Panc1 (cell line): ENCODE measurements around the gene MMD2. TPM values are rescaled to one million over a fixed set of nuclear protein-coding genes. Genes with fewer than 3 reads are reported as not detected.

Experiments used
- ATAC-seq: fragments of 200-7000 bp; cut with Tn5 transposase; 2 replicates; pipeline ENCODE4 v1.9.1; 2020; ENCODE audit warnings: mild to moderate bottlenecking, moderate library complexity
- BruUV-seq: library from RNA; stranded (reverse); fragments of 400-500 nt; replicated peaks from 2 replicates; lab custom pipeline; 2021; lab: Mats Ljungman, UMichigan
- CTCF ChIA-PET: fragments of 300-600 bp; sonication (Branson Sonifier 250); formaldehyde crosslinking; loops from one replicate; lab custom pipeline; 2022; ENCODE audit warnings: antibody characterized with exemption; lab: Charles Lee
- POLR2A ChIA-PET: fragments of 300-600 bp; sonication (Branson Sonifier 250); formaldehyde crosslinking; loops from one replicate; lab custom pipeline; 2022; ENCODE audit warnings: antibody characterized with exemption; lab: Charles Lee
- DNase-seq: peaks from one replicate; pipeline ENCODE4 v3.0.0-alpha.2; 2010; ENCODE audit warnings: low read depth, low spot score
- H3K27ac ChIP-seq: 2 replicates; pipeline ENCODE4 v1.5.1; 2011; ENCODE audit warnings: mild to moderate bottlenecking, low read length, inconsistent platforms
- H3K27me3 ChIP-seq: fragments of 200-500 bp; sonication (Bioruptor generic); 2 replicates; pipeline ENCODE4 v1.6.0; 2014; ENCODE audit warnings: low read length, inconsistent platforms; ENCODE audit not compliant: control insufficient read depth, insufficient read depth
- H3K36me3 ChIP-seq: fragments of 200-500 bp; sonication (Bioruptor generic); 2 replicates; pipeline ENCODE4 v1.5.1; 2014; ENCODE audit warnings: inconsistent platforms, mild to moderate bottlenecking, low read length, moderate library complexity; ENCODE audit not compliant: control insufficient read depth, insufficient read depth
- H3K4me1 ChIP-seq: 2 replicates; pipeline ENCODE4 v1.5.1; 2011; ENCODE audit warnings: inconsistent platforms, mild to moderate bottlenecking, low read length, moderate library complexity; ENCODE audit not compliant: control insufficient read depth, insufficient read depth
- H3K4me3 ChIP-seq, 2 experiments: 2 replicates each; pipeline ENCODE4 v1.5.1; 2011 to 2012; ENCODE audit warnings: low read depth in 2 of 2, low read length in 2 of 2, mild to moderate bottlenecking in 2 of 2, inconsistent platforms in 1 of 2, moderate library complexity in 1 of 2
- H3K9me3 ChIP-seq: fragments of 200-500 bp; sonication (Bioruptor generic); 2 replicates; pipeline ENCODE4 v1.5.1; 2014; ENCODE audit warnings: low read depth, mild to moderate bottlenecking, inconsistent platforms, low read length, moderate library complexity; ENCODE audit not compliant: control insufficient read depth, insufficient read depth
- POLR2AphosphoS5 ChIP-seq: IDR thresholded peaks from 2 replicates; pipeline ENCODE4 v1.6.1; 2012; ENCODE audit warnings: mild to moderate bottlenecking, low read depth, low read length, moderate library complexity
- REST ChIP-seq, 2 experiments: IDR thresholded peaks; 2 replicates each; pipeline ENCODE4 v1.6.1; 2011 to 2012; ENCODE audit warnings: low read depth in 2 of 2, control low read depth in 1 of 2, low read length in 1 of 2, mild to moderate bottlenecking in 1 of 2, moderate library complexity in 1 of 2; ENCODE audit not compliant: insufficient read depth in 1 of 2
- SIN3A ChIP-seq: IDR thresholded peaks from 2 replicates; pipeline ENCODE4 v1.6.1; 2012; ENCODE audit warnings: low read depth, mild to moderate bottlenecking, low read length, moderate library complexity, borderline replicate concordance; ENCODE audit not compliant: insufficient read depth
- TCF7L2 ChIP-seq: IDR thresholded peaks from 2 replicates; pipeline ENCODE4 v1.6.1; 2011; ENCODE audit warnings: mild to moderate bottlenecking, low read depth, low read length, inconsistent platforms
- in situ Hi-C: cut with HindIII; loops from 2 replicates; pipeline ENCODE4 v1.10.0; 2016; ENCODE audit warnings: low sequenced_read_pairs, low pct_unique_long_range_greater_than_20kb
- intact Hi-C: fragments of 100-400 bp; cut with micrococcal nuclease; formaldehyde crosslinking; loops from one replicate; pipeline ENCODE4 v1.10.0; 2022; ENCODE audit not compliant: unreplicated experiment
- total RNA-seq: library from RNA; stranded (reverse); gene quantifications from one replicate; pipeline ENCODE4 v1.2.1, GENCODE V29; 2021; ENCODE audit not compliant: unreplicated experiment
- TF ChIP-seq, protein P1 (sequence below): fragments of 450-650 bp; IDR thresholded peaks from 2 replicates; pipeline ENCODE4 v1.5.1; 2017; ENCODE audit warnings: mild to moderate bottlenecking

Gene MMD2
- total RNA-seq, 1 experiment from 2014 or later: not detected

DNA sequence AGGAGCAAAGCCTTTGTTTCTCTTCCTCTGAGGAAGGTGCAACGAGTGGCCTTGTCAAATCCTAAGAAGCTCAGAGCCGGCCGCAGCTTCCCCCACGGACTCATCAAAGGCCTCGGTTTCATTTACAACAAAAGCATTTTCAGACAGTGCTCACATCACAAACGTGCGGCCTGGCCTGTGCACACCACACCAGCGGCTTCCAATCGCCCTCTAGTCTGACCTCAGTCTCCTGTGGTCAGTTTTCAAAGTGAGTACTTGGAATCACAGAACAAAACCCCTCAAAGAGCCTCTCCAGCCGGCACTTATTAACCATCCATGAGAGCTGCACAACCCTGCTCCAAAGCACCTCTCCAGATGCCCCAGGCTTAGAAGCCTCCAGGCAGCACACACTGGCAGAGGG, 78.8 kb downstream of the MMD2 start:
- H3K4me1 ChIP-seq: peaks cover 2% of the 10 kb centered on the region; the same call in 1 of the 2 replicates
- DNase-seq (no peak), ATAC-seq (peak; percentile 24; the same call in 1 of the 2 replicates)
- no TSS peak for BruUV-seq
- H3K4me3 ChIP-seq: no peak overlapping the region
- H3K9me3 ChIP-seq: no peaks in the 10 kb centered on the region
- CTCF ChIA-PET: no interaction called here
- H3K36me3 ChIP-seq: no peaks in the 10 kb centered on the region
- H3K27ac ChIP-seq: no peak overlapping the region
- intact Hi-C loops (no loop called here), in situ Hi-C loops (no loop called here)
- POLR2A ChIA-PET: no interaction called here
- TF ChIP-seq, protein P1, sequence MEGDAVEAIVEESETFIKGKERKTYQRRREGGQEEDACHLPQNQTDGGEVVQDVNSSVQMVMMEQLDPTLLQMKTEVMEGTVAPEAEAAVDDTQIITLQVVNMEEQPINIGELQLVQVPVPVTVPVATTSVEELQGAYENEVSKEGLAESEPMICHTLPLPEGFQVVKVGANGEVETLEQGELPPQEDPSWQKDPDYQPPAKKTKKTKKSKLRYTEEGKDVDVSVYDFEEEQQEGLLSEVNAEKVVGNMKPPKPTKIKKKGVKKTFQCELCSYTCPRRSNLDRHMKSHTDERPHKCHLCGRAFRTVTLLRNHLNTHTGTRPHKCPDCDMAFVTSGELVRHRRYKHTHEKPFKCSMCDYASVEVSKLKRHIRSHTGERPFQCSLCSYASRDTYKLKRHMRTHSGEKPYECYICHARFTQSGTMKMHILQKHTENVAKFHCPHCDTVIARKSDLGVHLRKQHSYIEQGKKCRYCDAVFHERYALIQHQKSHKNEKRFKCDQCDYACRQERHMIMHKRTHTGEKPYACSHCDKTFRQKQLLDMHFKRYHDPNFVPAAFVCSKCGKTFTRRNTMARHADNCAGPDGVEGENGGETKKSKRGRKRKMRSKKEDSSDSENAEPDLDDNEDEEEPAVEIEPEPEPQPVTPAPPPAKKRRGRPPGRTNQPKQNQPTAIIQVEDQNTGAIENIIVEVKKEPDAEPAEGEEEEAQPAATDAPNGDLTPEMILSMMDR: no peak
- TF ChIP-seq SIN3A (no peak), TCF7L2 (no peak), POLR2AphosphoS5 (no peak), REST (IDR thresholded peaks at IDR 0.05; ENCODE audit: insufficient read depth in 1 of 2, low read depth in 2 of 2, low read length in 1 of 2) (no peak)
- H3K27me3 ChIP-seq: no peaks in the 10 kb centered on the region

GRCh38 chr7:4879396-4880081, 79.4 kb downstream of the MMD2 start:
- DNase-seq (no peak), ATAC-seq (peak; percentile 17; the same call in 1 of the 2 replicates)
- BruUV-seq: no TSS peak
- Histone ChIP-seq H3K9me3 (no peaks in the 10 kb centered on the region), H3K27ac (no peak overlapping the region), H3K36me3 (no peaks in the 10 kb centered on the region), H3K4me1 (peaks cover 2% of the 10 kb centered on the region; the same call in 1 of the 2 replicates), H3K27me3 (no peaks in the 10 kb centered on the region), H3K4me3 (no peak overlapping the region)
- TF ChIP-seq TCF7L2: no peak
- TF ChIP-seq SIN3A: no peak
- TF ChIP-seq POLR2AphosphoS5: no peak
- TF ChIP-seq, protein P1: no peak
- no peak for TF ChIP-seq REST (IDR thresholded peaks at IDR 0.05; ENCODE audit: insufficient read depth in 1 of 2, low read depth in 2 of 2, low read length in 1 of 2)
- intact Hi-C loops: no loop called here
- in situ Hi-C loops: no loop called here
- ChIA-PET CTCF (no interaction called here), POLR2A (no interaction called here)
